ENCODE measurements around the gene TXNRD2.
"Not testable (repeated sequence)": the region's sequence is repeated elsewhere in the genome, so short reads cannot be mapped to it uniquely, and the experiment has no call there.

Gene TXNRD2

DNA sequence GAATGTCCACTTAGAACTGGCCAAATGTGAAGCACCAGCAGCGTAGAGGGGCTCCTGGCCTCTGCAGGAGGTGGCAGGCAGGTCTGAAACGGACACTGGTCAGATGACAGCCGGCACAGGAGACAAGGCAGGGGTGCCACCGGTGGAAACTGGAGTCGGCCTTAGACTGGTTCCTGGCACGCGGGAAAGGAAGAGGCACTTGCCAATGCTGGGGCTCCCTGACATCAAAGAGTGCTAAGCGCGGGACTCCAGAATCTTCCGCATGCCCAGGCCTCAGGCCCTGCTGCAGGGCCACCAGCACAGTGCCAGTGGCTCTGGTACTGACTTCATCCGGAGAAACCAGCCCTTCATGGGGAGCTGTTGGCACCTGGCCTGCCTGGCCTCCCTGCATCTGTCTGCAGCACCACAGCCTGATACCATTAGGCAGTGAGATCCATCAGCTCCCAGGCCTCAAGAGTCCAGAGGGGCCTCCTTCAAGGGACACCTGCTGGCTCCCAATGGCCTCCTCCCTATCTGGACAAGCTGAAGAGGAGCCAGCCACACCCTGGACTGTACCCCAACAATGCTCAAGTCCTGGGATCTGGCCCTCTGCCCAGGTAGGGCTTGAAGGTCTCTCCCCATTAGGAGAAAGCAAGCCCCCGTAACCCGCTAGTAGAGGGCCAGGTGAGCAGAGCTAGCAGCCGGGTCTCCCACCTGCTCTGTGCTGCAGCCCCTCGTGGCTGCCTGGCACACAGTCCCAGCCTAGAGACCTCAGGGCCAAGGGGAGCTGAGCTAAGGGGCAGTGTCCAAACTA lies 57.3 kb downstream of the TXNRD2 start:
- peaks cover 29 to 33% of the 10 kb centered on the region in 2 experiments for H3K4me1 ChIP-seq (ENCODE audit: control insufficient read depth in 1 of 2, insufficient read depth in 1 of 2, low read depth in 1 of 2, low read length in 1 of 2)
- H3K27me3 ChIP-seq, result no peaks in the 10 kb centered on the region
- no peak overlapping the region for H3K4me3 ChIP-seq (ENCODE audit: low read depth in 1 of 2, low read length in 1 of 2)
- H3K9me3 ChIP-seq, result no peaks in the 10 kb centered on the region
- TF ChIP-seq, protein P1, sequence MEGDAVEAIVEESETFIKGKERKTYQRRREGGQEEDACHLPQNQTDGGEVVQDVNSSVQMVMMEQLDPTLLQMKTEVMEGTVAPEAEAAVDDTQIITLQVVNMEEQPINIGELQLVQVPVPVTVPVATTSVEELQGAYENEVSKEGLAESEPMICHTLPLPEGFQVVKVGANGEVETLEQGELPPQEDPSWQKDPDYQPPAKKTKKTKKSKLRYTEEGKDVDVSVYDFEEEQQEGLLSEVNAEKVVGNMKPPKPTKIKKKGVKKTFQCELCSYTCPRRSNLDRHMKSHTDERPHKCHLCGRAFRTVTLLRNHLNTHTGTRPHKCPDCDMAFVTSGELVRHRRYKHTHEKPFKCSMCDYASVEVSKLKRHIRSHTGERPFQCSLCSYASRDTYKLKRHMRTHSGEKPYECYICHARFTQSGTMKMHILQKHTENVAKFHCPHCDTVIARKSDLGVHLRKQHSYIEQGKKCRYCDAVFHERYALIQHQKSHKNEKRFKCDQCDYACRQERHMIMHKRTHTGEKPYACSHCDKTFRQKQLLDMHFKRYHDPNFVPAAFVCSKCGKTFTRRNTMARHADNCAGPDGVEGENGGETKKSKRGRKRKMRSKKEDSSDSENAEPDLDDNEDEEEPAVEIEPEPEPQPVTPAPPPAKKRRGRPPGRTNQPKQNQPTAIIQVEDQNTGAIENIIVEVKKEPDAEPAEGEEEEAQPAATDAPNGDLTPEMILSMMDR (IDR thresholded peaks at IDR 0.05), result no peak
- H3K27ac ChIP-seq, result no peak overlapping the region
- H3K36me3 ChIP-seq, result no peaks in the 10 kb centered on the region

DNA sequence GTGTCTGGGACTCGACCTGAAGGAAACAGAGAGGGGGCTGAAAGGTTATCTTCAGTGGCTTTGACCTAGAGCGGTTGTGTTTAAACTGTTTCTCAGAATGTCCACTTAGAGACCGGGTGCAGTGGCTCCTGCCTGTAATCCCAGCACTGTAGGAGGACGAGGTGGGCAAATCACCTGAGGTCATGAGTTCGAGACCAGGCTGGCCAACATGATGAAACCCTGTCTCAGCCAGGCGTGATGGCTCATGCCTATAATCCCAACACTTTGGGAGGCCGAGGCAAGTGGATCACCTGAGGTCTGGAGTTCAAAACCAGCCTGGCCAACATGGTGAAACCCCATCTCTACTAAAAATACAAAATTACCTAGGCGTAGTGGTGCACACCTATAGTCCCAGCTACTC lies 58.2 kb downstream of the TXNRD2 start:
- H3K36me3 ChIP-seq; H3K9me3 ChIP-seq; H3K27me3 ChIP-seq; H3K27ac ChIP-seq; H3K4me3 ChIP-seq (ENCODE audit: low read depth in 1 of 2, low read length in 1 of 2): not testable (repeated sequence)
- H3K4me1 ChIP-seq (ENCODE audit: control insufficient read depth in 1 of 2, insufficient read depth in 1 of 2, low read depth in 1 of 2, low read length in 1 of 2), result peaks cover 29 to 33% of the 10 kb centered on the region in 2 experiments

DNA sequence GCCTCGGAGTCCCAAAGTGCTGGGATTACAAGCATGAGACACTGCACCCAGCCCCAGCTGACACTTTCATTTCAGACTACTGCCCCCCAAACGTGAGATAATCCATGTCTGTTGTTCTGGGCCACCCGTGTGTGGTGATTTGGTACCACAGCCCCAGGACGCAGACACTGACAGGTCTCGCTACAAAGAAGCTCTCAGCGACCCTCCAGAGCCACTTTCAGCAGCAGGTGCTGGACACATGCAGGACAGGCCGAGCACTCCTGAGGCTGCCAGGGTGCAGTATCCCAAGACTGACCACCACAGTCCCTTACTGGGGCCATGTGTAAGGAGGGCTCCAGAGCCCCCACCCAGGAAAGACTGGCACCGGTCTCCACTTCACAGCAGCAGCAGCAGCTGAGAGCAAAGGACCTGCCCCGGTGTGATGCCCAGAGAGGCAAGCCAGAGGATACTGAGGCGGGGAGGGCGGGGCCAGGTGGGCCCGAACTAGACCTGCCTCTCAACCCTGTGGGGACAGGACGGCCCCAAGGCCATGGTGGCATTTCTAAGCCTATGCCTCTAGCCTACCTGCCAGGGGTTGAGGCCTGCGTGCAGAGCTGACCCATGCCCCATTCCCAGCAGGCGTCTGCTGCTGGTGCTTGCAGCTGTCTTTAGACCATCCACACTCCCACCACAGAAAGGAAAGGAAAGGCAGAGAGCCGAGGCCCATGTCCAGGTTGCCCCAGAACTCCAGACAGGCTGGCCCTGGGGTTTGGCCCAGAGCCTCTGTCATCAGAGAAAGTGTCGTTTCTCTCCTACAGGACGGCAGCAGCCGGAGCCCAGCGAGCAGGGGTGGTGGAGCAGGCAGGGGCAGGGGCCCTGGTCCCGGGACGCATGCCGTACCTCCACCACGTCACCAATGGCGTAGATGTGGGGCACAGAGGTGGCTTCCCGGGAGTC lies 58.9 kb downstream of the TXNRD2 start:
- H3K4me1 ChIP-seq (ENCODE audit: control insufficient read depth in 1 of 2, insufficient read depth in 1 of 2, low read depth in 1 of 2, low read length in 1 of 2), result peaks cover 23 to 26% of the 10 kb centered on the region in 2 experiments
- no peak overlapping the region for H3K4me3 ChIP-seq (ENCODE audit: low read depth in 1 of 2, low read length in 1 of 2)
- no peaks in the 10 kb centered on the region for H3K27me3 ChIP-seq
- no peak overlapping the region for H3K27ac ChIP-seq
- H3K36me3 ChIP-seq, result peaks cover 7% of the 10 kb centered on the region
- TF ChIP-seq, protein P1 (IDR thresholded peaks at IDR 0.05), result no peak
- H3K9me3 ChIP-seq, result no peaks in the 10 kb centered on the region

DNA sequence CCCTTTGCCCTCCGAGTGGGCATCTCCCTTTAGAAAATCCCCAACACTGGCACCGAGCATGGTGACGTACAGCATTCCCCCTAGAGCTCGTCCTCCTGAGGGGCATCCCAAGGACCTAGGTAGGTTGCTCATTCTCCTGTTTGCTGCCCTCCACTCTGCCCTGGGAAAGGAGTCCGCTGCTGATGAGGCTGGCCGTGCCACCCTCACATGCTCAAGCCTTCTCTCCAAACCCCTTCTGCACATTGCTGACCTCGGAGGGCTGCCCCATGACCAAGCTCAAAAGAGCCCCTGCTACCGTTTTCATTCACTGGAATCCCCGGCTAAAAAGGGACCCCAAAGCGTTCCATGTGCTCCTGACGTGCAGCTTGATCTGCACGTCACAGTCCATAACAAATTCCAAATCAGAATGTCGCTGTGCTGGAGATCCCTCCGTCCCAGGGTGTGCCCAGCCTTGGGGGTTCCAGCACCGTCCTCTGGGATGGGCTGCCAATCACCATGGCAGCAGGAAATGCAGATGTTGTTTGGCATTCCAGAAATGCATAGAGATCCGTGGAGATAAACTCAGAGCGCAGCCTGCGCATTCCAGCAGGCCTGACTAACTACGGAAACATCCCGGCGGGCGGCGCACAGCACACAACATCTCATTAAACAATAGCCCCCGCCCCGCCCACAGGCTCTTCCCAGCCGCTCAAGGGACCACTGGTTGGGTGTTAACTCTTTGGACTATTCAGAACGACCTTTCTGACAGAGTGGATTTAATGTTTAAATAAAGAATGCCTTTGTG lies 60.6 kb downstream of the TXNRD2 start:
- H3K4me3 ChIP-seq (ENCODE audit: low read depth in 1 of 2, low read length in 1 of 2), result no peak overlapping the region
- no peak overlapping the region for H3K27ac ChIP-seq
- H3K4me1 ChIP-seq (ENCODE audit: control insufficient read depth in 1 of 2, insufficient read depth in 1 of 2, low read depth in 1 of 2, low read length in 1 of 2), result peaks cover 5 to 8% of the 10 kb centered on the region in 2 experiments

DNA sequence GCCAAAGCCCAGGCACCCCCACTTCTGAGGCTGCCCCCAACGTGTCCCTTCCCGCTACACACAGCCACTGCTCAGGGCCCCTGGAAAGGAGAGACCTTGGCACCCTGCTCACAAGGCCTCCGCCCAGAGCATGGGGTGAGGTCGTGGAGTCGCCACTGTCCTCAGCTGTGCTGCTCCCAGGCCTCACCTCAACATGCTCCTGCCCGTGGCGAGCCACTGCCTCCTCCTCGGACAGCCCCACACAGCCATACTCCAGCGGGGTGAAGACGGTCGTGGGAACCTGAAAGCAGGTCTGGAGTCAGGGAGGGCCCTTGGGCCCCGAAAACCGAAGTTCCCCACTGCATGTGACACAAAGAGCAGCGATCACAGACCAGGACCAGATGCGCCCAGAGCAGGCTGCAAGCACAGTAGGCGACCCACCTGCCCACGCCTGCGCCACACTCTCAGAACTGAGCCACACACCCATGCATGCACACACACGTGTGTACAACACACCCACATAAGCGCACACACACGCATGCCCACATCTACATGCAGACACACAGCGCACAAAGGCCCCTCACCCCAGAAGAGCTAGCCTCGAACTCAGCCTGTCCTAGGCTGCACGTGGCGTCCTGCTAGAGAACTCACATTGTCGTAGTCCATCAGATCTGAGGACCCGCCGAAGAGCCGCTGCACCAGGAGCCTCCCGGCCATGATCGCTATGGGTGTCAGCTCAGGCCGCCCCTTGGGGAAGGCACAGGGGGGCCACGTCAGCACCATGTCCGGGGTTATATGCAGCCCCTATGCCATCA lies 61.4 kb downstream of the TXNRD2 start:
- Histone ChIP-seq H3K27me3 (no peaks in the 10 kb centered on the region), H3K36me3 (peaks cover 19% of the 10 kb centered on the region), H3K4me3 (ENCODE audit: low read depth in 1 of 2, low read length in 1 of 2) (no peak overlapping the region), H3K27ac (no peak overlapping the region), H3K9me3 (no peaks in the 10 kb centered on the region), H3K4me1 (ENCODE audit: control insufficient read depth in 1 of 2, insufficient read depth in 1 of 2, low read depth in 1 of 2, low read length in 1 of 2) (peaks cover 0 to under 1% of the 10 kb centered on the region in 2 experiments)
- TF ChIP-seq, protein P1 (IDR thresholded peaks at IDR 0.05), result no peak

More for the DNA sequence above, 60.6 kb downstream of the TXNRD2 start:
- H3K36me3 ChIP-seq, result peaks cover 13% of the 10 kb centered on the region
- no peaks in the 10 kb centered on the region for H3K27me3 ChIP-seq
- TF ChIP-seq, protein P1 (IDR thresholded peaks at IDR 0.05), result no peak
- H3K9me3 ChIP-seq, result no peaks in the 10 kb centered on the region
